HepG2 (cell line): ENCODE results near the gene KIAA0232. TPM values are rescaled to one million over a fixed set of nuclear protein-coding genes. Genes with fewer than 3 reads are reported as not detected.

ENCODE experiments used
- ASH2L ChIP-seq: fragments of 300-600, 200-600 bp; sonication (generic); IDR thresholded peaks from 2 replicates; pipeline ENCODE4 v1.7.0; 2017; ENCODE audit warnings: low read depth, mild to moderate bottlenecking, moderate library complexity, mixed read lengths, low read length; ENCODE audit not compliant: insufficient read length
- ELF3 ChIP-seq: IDR thresholded peaks from 2 replicates; pipeline ENCODE4 v1.6.1; 2016; ENCODE audit warnings: missing genetic modification reagents, missing compliant biosample characterization
- IRF2 ChIP-seq: IDR thresholded peaks from 2 replicates; pipeline ENCODE4 v1.6.1; 2018; ENCODE audit warnings: missing genetic modification reagents, missing compliant biosample characterization
- KMT2B ChIP-seq: IDR thresholded peaks from 2 replicates; pipeline ENCODE4 v1.6.1; 2016; ENCODE audit warnings: missing genetic modification reagents, missing compliant biosample characterization
- NAIF1 ChIP-seq: sonication (generic); formaldehyde crosslinking; IDR thresholded peaks from 2 replicates; pipeline ENCODE4 v1.5.0; 2020; ENCODE audit warnings: mild to moderate bottlenecking, missing genetic modification reagents, borderline replicate concordance
- PHB2 ChIP-seq: fragments of 450-650 bp; IDR thresholded peaks from 2 replicates; pipeline ENCODE4 v1.6.1; 2018; ENCODE audit not compliant: partially characterized antibody
- ZNF333 ChIP-seq: sonication (generic); formaldehyde crosslinking; IDR thresholded peaks from 2 replicates; pipeline ENCODE4 v1.4.0; 2020; ENCODE audit warnings: mild to moderate bottlenecking, missing genetic modification reagents, borderline replicate concordance
- polyA plus RNA-seq, 8 experiments: library from polyadenylated mRNA; depleted of rRNA in 3 of 8; stranded (reverse) in 7 of 8; unstranded in 1 of 8; fragments of >200 nt; fragmentation: Illumina TruSeq in 4 of 8; extraction: Trizol in 4 of 8; gene quantifications; 2 replicates each; pipeline versions ENCODE4 v1.2.1 to v1.2.3, GENCODE V29; 2011 to 2016; ENCODE audit warnings: low read depth in 4 of 8, missing spikeins in 1 of 8, mixed read lengths in 1 of 8; ENCODE audit not compliant: insufficient read depth in 1 of 8
- total RNA-seq, 5 experiments: library from RNA; depleted of rRNA; stranded (reverse); fragments of >200 nt; fragmentation: Illumina TruSeq; extraction: Trizol; gene quantifications; 2 replicates each; pipeline ENCODE4 v1.2.3, GENCODE V29; 2016; ENCODE audit warnings: low read depth in 1 of 5
- TF ChIP-seq, protein P1 (sequence below): conservative IDR thresholded peaks from 2 replicates; pipeline ENCODE4 v1.6.1; 2018; ENCODE audit warnings: missing genetic modification reagents
- TF ChIP-seq, protein P2 (sequence below): IDR thresholded peaks from 2 replicates; pipeline ENCODE4 v1.6.1; 2016; ENCODE audit warnings: mild to moderate bottlenecking
- TF ChIP-seq, protein P3 (sequence below): sonication (generic); formaldehyde crosslinking; IDR thresholded peaks from 2 replicates; pipeline ENCODE4 v1.8.1; 2023; ENCODE audit warnings: mild to moderate bottlenecking, inconsistent platforms, moderate library complexity, missing genetic modification reagents, borderline replicate concordance
- TF ChIP-seq, protein P4 (sequence below): sonication (generic); formaldehyde crosslinking; IDR thresholded peaks from 2 replicates; pipeline ENCODE4 v1.5.1; 2020; ENCODE audit warnings: missing genetic modification reagents, mild to moderate bottlenecking, borderline replicate concordance
- TF ChIP-seq, protein P5 (sequence below): sonication (generic); formaldehyde crosslinking; IDR thresholded peaks from 2 replicates; pipeline ENCODE4 v1.5.1; 2020; ENCODE audit warnings: mild to moderate bottlenecking, missing genetic modification reagents, moderate library complexity
- TF ChIP-seq, protein P6 (sequence below): sonication (generic); formaldehyde crosslinking; conservative IDR thresholded peaks from 2 replicates; pipeline ENCODE4 v1.4.0; 2020; ENCODE audit warnings: mild to moderate bottlenecking, missing genetic modification reagents, moderate library complexity
- TF ChIP-seq, protein P7 (sequence below): sonication (generic); formaldehyde crosslinking; IDR thresholded peaks from 2 replicates; pipeline ENCODE4 v1.5.1; 2020; ENCODE audit warnings: missing genetic modification reagents, mild to moderate bottlenecking, borderline replicate concordance

KIAA0232 gene
- total and polyA plus RNA-seq, 2 of the 13 experiments (the other 11 are each of a cell fraction or from before 2014, with no cell fraction given): 7.8 to 17.1 TPM

DNA sequence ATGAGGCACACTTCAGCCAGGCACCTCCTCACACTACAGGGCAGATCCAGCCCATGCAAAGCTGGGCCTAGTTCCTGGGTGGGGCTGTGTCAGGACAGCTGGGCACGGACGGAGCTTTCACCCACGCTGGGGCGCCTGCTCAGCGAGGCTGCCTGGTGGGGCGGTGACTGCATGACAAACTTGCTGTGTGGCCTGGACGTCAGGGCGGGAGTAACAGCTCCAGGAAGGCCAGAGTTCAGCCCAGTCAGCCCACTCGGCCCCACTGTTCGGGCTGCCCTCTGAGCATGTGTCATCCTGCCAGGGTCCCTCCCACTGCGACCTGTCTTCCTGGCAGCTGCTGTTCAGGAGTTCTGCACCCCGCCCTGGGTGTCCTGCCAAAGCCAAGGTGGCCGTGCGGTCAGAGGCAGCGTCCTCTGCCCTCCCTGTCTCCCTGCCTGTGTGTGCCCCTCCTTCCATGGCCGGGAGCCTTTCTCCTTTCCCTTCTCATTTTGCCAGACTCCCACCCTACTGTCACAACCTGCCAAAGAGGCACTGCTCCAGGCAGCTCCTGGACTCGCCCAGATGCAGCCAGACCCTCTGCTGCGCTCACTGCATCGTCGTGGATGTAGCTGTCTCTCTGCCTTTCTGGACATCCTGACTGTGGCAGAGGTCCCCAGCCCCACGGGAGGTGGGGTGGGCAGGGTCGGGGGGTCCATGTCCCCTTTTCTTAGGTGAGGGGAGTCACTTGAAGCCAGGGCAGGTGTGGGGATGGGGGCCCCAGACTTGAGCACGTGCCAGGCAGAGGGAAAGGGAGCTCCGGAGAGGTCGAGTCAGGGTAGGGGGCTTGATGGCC, 33.0 kb upstream of the KIAA0232 start (continued):
- TF ChIP-seq, protein P1, sequence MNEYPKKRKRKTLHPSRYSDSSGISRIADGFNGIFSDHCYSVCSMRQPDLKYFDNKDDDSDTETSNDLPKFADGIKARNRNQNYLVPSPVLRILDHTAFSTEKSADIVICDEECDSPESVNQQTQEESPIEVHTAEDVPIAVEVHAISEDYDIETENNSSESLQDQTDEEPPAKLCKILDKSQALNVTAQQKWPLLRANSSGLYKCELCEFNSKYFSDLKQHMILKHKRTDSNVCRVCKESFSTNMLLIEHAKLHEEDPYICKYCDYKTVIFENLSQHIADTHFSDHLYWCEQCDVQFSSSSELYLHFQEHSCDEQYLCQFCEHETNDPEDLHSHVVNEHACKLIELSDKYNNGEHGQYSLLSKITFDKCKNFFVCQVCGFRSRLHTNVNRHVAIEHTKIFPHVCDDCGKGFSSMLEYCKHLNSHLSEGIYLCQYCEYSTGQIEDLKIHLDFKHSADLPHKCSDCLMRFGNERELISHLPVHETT (CRISPR knock-in tag): no peak; the same call in 1 of the 2 replicates
- TF ChIP-seq ASH2L (no peak), PHB2 (no peak), KMT2B (CRISPR knock-in tag) (peak; percentile 58; the same call in 1 of the 2 replicates), IRF2 (CRISPR knock-in tag) (peak; percentile 84), ZNF333 (peak; percentile 94; the same call in 1 of the 2 replicates), NAIF1 (CRISPR knock-in tag) (0 out of 2 replicates have a peak, but pooled peaks have one; percentile 22), ELF3 (peak; percentile 88)
- TF ChIP-seq, protein P2, sequence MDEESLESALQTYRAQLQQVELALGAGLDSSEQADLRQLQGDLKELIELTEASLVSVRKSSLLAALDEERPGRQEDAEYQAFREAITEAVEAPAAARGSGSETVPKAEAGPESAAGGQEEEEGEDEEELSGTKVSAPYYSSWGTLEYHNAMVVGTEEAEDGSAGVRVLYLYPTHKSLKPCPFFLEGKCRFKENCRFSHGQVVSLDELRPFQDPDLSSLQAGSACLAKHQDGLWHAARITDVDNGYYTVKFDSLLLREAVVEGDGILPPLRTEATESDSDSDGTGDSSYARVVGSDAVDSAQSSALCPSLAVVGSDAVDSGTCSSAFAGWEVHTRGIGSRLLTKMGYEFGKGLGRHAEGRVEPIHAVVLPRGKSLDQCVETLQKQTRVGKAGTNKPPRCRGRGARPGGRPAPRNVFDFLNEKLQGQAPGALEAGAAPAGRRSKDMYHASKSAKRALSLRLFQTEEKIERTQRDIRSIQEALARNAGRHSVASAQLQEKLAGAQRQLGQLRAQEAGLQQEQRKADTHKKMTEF (CRISPR knock-in tag): peak; percentile 81
- TF ChIP-seq, protein P3, sequence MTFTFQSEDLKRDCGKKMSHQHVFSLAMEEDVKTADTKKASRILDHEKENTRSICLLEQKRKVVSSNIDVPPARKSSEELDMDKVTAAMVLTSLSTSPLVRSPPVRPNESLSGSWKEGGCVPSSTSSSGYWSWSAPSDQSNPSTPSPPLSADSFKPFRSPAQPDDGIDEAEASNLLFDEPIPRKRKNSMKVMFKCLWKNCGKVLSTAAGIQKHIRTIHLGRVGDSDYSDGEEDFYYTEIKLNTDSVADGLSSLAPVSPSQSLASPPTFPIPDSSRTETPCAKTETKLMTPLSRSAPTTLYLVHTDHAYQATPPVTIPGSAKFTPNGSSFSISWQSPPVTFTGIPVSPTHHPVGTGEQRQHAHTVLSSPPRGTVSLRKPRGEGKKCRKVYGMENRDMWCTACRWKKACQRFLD: 0 out of 2 replicates have a peak, but pooled peaks have one; percentile 82
- TF ChIP-seq, protein P4, sequence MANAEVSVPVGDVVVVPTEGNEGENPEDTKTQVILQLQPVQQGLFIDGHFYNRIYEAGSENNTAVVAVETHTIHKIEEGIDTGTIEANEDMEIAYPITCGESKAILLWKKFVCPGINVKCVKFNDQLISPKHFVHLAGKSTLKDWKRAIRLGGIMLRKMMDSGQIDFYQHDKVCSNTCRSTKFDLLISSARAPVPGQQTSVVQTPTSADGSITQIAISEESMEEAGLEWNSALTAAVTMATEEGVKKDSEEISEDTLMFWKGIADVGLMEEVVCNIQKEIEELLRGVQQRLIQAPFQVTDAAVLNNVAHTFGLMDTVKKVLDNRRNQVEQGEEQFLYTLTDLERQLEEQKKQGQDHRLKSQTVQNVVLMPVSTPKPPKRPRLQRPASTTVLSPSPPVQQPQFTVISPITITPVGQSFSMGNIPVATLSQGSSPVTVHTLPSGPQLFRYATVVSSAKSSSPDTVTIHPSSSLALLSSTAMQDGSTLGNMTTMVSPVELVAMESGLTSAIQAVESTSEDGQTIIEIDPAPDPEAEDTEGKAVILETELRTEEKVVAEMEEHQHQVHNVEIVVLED (CRISPR knock-in tag): peak; percentile 63; the same call in 1 of the 2 replicates
- TF ChIP-seq, protein P5, sequence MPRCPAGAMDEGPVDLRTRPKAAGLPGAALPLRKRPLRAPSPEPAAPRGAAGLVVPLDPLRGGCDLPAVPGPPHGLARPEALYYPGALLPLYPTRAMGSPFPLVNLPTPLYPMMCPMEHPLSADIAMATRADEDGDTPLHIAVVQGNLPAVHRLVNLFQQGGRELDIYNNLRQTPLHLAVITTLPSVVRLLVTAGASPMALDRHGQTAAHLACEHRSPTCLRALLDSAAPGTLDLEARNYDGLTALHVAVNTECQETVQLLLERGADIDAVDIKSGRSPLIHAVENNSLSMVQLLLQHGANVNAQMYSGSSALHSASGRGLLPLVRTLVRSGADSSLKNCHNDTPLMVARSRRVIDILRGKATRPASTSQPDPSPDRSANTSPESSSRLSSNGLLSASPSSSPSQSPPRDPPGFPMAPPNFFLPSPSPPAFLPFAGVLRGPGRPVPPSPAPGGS (CRISPR knock-in tag): 0 out of 2 replicates have a peak, but pooled peaks have one; percentile 38
- TF ChIP-seq, protein P6, sequence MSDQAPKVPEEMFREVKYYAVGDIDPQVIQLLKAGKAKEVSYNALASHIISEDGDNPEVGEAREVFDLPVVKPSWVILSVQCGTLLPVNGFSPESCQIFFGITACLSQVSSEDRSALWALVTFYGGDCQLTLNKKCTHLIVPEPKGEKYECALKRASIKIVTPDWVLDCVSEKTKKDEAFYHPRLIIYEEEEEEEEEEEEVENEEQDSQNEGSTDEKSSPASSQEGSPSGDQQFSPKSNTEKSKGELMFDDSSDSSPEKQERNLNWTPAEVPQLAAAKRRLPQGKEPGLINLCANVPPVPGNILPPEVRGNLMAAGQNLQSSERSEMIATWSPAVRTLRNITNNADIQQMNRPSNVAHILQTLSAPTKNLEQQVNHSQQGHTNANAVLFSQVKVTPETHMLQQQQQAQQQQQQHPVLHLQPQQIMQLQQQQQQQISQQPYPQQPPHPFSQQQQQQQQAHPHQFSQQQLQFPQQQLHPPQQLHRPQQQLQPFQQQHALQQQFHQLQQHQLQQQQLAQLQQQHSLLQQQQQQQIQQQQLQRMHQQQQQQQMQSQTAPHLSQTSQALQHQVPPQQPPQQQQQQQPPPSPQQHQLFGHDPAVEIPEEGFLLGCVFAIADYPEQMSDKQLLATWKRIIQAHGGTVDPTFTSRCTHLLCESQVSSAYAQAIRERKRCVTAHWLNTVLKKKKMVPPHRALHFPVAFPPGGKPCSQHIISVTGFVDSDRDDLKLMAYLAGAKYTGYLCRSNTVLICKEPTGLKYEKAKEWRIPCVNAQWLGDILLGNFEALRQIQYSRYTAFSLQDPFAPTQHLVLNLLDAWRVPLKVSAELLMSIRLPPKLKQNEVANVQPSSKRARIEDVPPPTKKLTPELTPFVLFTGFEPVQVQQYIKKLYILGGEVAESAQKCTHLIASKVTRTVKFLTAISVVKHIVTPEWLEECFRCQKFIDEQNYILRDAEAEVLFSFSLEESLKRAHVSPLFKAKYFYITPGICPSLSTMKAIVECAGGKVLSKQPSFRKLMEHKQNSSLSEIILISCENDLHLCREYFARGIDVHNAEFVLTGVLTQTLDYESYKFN (CRISPR knock-in tag): peak; percentile 91
- TF ChIP-seq, protein P7, sequence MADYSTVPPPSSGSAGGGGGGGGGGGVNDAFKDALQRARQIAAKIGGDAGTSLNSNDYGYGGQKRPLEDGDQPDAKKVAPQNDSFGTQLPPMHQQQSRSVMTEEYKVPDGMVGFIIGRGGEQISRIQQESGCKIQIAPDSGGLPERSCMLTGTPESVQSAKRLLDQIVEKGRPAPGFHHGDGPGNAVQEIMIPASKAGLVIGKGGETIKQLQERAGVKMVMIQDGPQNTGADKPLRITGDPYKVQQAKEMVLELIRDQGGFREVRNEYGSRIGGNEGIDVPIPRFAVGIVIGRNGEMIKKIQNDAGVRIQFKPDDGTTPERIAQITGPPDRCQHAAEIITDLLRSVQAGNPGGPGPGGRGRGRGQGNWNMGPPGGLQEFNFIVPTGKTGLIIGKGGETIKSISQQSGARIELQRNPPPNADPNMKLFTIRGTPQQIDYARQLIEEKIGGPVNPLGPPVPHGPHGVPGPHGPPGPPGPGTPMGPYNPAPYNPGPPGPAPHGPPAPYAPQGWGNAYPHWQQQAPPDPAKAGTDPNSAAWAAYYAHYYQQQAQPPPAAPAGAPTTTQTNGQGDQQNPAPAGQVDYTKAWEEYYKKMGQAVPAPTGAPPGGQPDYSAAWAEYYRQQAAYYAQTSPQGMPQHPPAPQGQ (CRISPR knock-in tag): no peak
